Karpas-422 (cell line): ENCODE data around the gene TCF7L1. TPM values are rescaled to one million over a fixed set of nuclear protein-coding genes. Genes with fewer than 3 reads are reported as not detected.

Experiments
- DNase-seq: peaks from one replicate; pipeline ENCODE4 v3.0.0-alpha.2; 2015
- H2AFZ ChIP-seq: fragments of 200-600 bp; sonication (generic); 2 replicates; pipeline ENCODE4 v1.6.1; 2014; ENCODE audit warnings: antibody characterized with exemption, low read length, mixed read lengths
- H3K27ac ChIP-seq: fragments of 200-600 bp; sonication (generic); 2 replicates; pipeline ENCODE4 v1.5.1; 2014; ENCODE audit warnings: mild to moderate bottlenecking, low read length, moderate library complexity
- H3K27me3 ChIP-seq: fragments of 200-600 bp; sonication (generic); 2 replicates; pipeline ENCODE4 v1.6.1; 2014; ENCODE audit warnings: low read length, mixed read lengths
- H3K36me3 ChIP-seq: fragments of 200-600 bp; sonication (generic); 2 replicates; pipeline ENCODE4 v1.6.1; 2014; ENCODE audit warnings: low read length, mixed read lengths; ENCODE audit not compliant: insufficient read depth
- H3K4me1 ChIP-seq: fragments of 200-600 bp; sonication (generic); 2 replicates; pipeline ENCODE4 v1.6.1; 2014; ENCODE audit warnings: mild to moderate bottlenecking, low read length, mixed read lengths
- H3K4me2 ChIP-seq: fragments of 200-600 bp; sonication (generic); 2 replicates; pipeline ENCODE4 v1.6.1; 2014; ENCODE audit warnings: low read length, low read depth, mild to moderate bottlenecking; ENCODE audit not compliant: poor library complexity, severe bottlenecking
- H3K4me3 ChIP-seq: fragments of 200-600 bp; sonication (generic); 2 replicates; pipeline ENCODE4 v1.5.1; 2014; ENCODE audit warnings: mild to moderate bottlenecking, antibody characterized with exemption, low read length, mixed read lengths
- H3K79me2 ChIP-seq: fragments of 200-600 bp; sonication (generic); 2 replicates; pipeline ENCODE4 v1.6.1; 2014; ENCODE audit warnings: mild to moderate bottlenecking, low read length, mixed read lengths
- H3K9ac ChIP-seq: fragments of 200-600 bp; sonication (generic); 2 replicates; pipeline ENCODE4 v1.6.0; 2014; ENCODE audit warnings: low read length
- H3K9me2 ChIP-seq: fragments of 200-600 bp; sonication (generic), shearing (Covaris generic); replicated peaks from 2 replicates; pipeline ENCODE4 v1.6.0; 2014; ENCODE audit warnings: mild to moderate bottlenecking, low read length, moderate library complexity; ENCODE audit not compliant: insufficient read depth
- H3K9me3 ChIP-seq: fragments of 300-700, 200-600 bp; sonication (generic); 2 replicates; pipeline ENCODE4 v1.6.1; 2014; ENCODE audit warnings: low read length, mixed read lengths
- H4K20me1 ChIP-seq: fragments of 200-600 bp; sonication (generic); 2 replicates; pipeline ENCODE4 v1.6.1; 2014; ENCODE audit warnings: mild to moderate bottlenecking, antibody characterized with exemption, low read length, low read depth; ENCODE audit not compliant: insufficient read depth
- total RNA-seq: library from RNA; depleted of rRNA; stranded (reverse); fragments of >200 nt; shearing (Covaris generic); gene quantifications from 2 replicates; pipeline ENCODE4 v1.2.3, GENCODE V29; 2014; ENCODE audit warnings: low replicate concordance

Gene TCF7L1
- total RNA-seq, 1 experiment from 2014 or later: not detected

- Histone ChIP-seq H3K27ac (no peak overlapping the region), H3K9me2 (no peaks in the 10 kb centered on the region), H3K9me3 (peaks cover 3% of the 10 kb centered on the region; the same call in 1 of the 2 replicates), H3K4me1 (no peaks in the 10 kb centered on the region), H3K4me3 (no peak overlapping the region), H3K79me2 (no peaks in the 10 kb centered on the region), H4K20me1 (no peaks in the 10 kb centered on the region), H2AFZ (no peak overlapping the region), H3K9ac (no peak overlapping the region), H3K4me2 (no peak overlapping the region), H3K27me3 (peaks cover 5% of the 10 kb centered on the region; the same call in 1 of the 2 replicates), H3K36me3 (no peaks in the 10 kb centered on the region)
- DNase-seq: no peak
These were observed 36.4 kb downstream of the TCF7L1 start for GRCh38 chr2:85169581-85169980.

DNA sequence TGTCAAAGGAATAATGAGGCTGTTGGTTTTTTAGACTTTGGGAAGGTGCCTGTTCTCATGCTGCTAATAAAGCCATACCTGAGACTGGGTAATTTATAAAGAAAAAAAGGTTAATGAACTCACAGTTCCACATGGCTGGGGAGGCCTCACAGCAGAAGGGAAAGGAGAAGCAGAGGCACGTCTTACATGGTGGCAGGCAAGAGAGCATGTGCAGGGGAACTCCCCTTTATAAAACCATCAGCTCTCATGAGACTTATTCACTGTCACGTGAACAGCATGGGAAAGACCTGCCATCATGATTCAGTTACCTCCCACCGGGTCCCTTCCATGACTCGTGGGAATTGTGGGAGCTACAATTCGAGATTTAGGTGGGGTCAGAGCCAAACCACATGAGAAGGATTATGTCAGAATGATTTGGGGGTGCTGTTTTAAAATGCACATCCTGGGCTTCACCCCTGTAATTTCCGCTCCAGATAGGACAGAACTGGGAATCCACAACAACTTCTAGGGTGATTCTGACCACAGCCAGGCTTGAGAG lies 37.8 kb downstream of the TCF7L1 start:
- no peak overlapping the region for H3K27ac ChIP-seq
- H3K36me3 ChIP-seq: no peaks in the 10 kb centered on the region
- H2AFZ ChIP-seq: no peak overlapping the region
- H3K9me2 ChIP-seq: no peaks in the 10 kb centered on the region
- no peak overlapping the region for H3K4me3 ChIP-seq
- peaks cover 5% of the 10 kb centered on the region; the same call in 1 of the 2 replicates for H3K27me3 ChIP-seq
- H3K4me1 ChIP-seq: no peaks in the 10 kb centered on the region
- no peaks in the 10 kb centered on the region for H4K20me1 ChIP-seq
- H3K9me3 ChIP-seq: peaks cover 3% of the 10 kb centered on the region; the same call in 1 of the 2 replicates
- no peaks in the 10 kb centered on the region for H3K79me2 ChIP-seq
- no peak overlapping the region for H3K4me2 ChIP-seq
- H3K9ac ChIP-seq: no peak overlapping the region
- no peak for DNase-seq

DNA sequence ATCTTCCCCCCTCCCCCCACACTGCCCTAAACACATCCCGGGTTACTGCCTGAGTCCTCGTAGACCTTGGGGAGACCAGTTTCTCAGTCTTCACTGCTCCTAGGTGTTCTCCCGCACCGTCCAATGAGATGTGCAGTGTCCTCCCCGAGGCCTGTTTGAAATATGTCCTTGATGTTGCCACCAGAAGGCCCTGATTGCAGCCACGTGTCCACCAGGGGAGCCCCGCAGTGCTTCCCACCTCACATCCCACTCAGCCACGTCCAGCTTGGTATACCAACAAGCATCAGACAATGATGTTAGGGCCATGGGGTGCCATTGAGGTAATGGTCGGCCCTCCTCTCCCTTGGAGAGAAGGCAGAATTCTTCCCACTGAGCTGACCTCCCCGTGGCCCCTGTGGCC lies 38.7 kb downstream of the TCF7L1 start:
- no peaks in the 10 kb centered on the region for H3K79me2 ChIP-seq
- no peaks in the 10 kb centered on the region for H3K36me3 ChIP-seq
- H3K9me2 ChIP-seq: no peaks in the 10 kb centered on the region
- H3K4me1 ChIP-seq: no peaks in the 10 kb centered on the region
- H3K9ac ChIP-seq: no peak overlapping the region
- peaks cover 3% of the 10 kb centered on the region; the same call in 1 of the 2 replicates for H3K9me3 ChIP-seq
- DNase-seq: no peak
- no peak overlapping the region for H3K27ac ChIP-seq
- H2AFZ ChIP-seq: no peak overlapping the region
- no peaks in the 10 kb centered on the region for H4K20me1 ChIP-seq
- no peak overlapping the region for H3K4me3 ChIP-seq
- peaks cover 5% of the 10 kb centered on the region; the same call in 1 of the 2 replicates for H3K27me3 ChIP-seq
- no peak overlapping the region for H3K4me2 ChIP-seq

- no peaks in the 10 kb centered on the region for H3K36me3 ChIP-seq
- no peaks in the 10 kb centered on the region for H3K79me2 ChIP-seq
- H3K9me3 ChIP-seq: peaks cover 3% of the 10 kb centered on the region; the same call in 1 of the 2 replicates
- no peaks in the 10 kb centered on the region for H4K20me1 ChIP-seq
- H2AFZ ChIP-seq: no peak overlapping the region
- H3K4me3 ChIP-seq: no peak overlapping the region
- no peak for DNase-seq
- peaks cover 5% of the 10 kb centered on the region; the same call in 1 of the 2 replicates for H3K27me3 ChIP-seq
- H3K9ac ChIP-seq: no peak overlapping the region
- no peaks in the 10 kb centered on the region for H3K9me2 ChIP-seq
- no peak overlapping the region for H3K4me2 ChIP-seq
- H3K4me1 ChIP-seq: no peaks in the 10 kb centered on the region
- no peak overlapping the region for H3K27ac ChIP-seq
These were observed 40.7 kb downstream of the TCF7L1 start for GRCh38 chr2:85173909-85174308.

- no peaks in the 10 kb centered on the region for H3K4me1 ChIP-seq
- no peaks in the 10 kb centered on the region for H4K20me1 ChIP-seq
- peaks cover 3% of the 10 kb centered on the region; the same call in 1 of the 2 replicates for H3K9me3 ChIP-seq
- H3K4me2 ChIP-seq: no peak overlapping the region
- H3K79me2 ChIP-seq: no peaks in the 10 kb centered on the region
- no peaks in the 10 kb centered on the region for H3K9me2 ChIP-seq
- H3K36me3 ChIP-seq: no peaks in the 10 kb centered on the region
- DNase-seq: no peak
- H3K9ac ChIP-seq: no peak overlapping the region
- no peak overlapping the region for H2AFZ ChIP-seq
- peaks cover 5% of the 10 kb centered on the region; the same call in 1 of the 2 replicates for H3K27me3 ChIP-seq
- no peak overlapping the region for H3K27ac ChIP-seq
- no peak overlapping the region for H3K4me3 ChIP-seq
These were observed 41.8 kb downstream of the TCF7L1 start for GRCh38 chr2:85174943-85175342.

DNA sequence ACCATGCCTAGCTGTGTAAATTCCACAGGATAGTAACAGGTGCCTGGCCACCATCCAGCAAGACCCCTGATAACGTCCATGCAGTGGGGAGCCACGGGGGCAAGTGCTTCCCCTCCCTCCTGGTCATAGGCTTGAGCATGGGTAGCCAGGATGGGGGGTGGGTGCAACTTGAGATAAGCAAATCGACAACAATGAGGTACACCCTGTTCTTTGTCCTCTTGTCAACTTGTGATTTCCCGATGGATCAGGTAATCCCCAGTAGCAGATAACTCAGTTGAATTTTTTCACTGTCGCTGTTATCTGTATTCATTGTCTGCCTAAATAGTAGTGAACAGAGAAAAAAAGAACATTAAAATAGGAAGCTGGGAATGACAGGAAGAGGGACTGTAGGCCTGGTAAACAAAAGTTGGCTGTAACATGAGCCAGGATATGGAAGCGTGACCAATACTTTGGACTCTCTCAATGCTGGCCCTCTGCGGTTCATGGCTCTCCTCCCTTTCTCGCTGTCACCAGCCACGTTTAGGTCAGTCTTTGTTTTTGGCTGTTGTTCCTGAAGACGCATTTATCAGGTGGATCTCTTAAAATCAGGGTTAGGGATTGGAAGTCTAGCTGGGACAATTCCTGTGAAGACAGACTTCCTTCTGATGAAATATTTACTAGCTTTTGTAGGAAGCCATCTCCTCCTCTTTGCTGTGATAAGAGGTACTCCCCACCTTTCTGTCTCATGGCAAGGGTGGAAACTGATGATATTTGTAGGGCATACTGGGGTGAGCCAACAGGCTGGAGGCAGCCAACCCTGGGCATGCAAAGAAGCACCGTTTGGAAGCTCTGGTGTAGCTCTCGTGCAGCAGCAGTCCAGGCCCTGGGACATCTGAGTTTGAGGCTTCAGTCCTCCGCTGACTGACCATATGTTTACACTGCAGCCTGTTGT lies 42.4 kb downstream of the TCF7L1 start:
- Histone ChIP-seq H3K9ac (no peak overlapping the region), H3K4me2 (no peak overlapping the region), H3K27me3 (peaks cover 5% of the 10 kb centered on the region; the same call in 1 of the 2 replicates), H3K4me1 (no peaks in the 10 kb centered on the region), H3K9me3 (peaks cover 2% of the 10 kb centered on the region; the same call in 1 of the 2 replicates), H2AFZ (no peak overlapping the region), H3K79me2 (no peaks in the 10 kb centered on the region), H3K9me2 (no peaks in the 10 kb centered on the region), H3K27ac (no peak overlapping the region), H4K20me1 (no peaks in the 10 kb centered on the region), H3K36me3 (no peaks in the 10 kb centered on the region), H3K4me3 (no peak overlapping the region)
- DNase-seq: no peak

DNA sequence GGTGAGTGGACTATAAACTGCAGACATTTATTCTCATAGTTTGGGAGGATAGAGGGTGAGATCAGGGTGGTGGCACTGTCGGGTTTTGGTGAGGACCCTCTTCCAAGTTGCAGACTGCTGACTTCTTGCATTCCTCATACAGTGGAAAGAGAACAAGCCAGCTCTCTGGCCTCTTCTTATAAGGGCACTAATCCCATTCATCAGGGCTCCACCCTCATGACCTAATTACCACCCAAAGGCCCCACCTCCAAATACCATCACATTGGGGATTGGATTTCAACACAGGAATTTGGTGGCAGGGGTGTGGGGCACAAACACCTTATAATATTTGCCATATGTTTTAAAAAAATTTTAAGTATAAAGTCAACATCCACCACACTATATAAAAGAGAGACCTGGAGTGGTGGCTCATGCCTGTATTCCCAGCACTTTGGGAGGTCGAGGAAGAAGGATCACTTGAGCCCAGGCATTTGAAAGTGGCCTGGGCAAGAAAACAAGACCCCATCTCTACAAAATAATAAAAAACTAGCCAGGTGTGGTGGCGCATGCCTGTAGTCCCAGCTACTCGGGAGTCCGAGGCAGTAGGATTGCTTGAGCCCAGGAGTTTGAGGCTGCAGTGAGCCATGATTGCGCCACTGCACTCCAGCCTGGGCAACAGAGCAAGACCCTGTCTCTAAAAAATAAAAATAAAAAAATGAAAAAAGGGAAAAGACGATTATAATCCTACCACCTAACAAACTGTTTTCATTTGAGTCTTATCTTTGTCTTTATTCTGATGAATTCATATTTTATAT lies 44.0 kb downstream of the TCF7L1 start:
- Histone ChIP-seq H3K36me3 (no peaks in the 10 kb centered on the region), H3K4me2 (no peak overlapping the region), H3K9ac (no peak overlapping the region), H3K4me1 (no peaks in the 10 kb centered on the region), H3K27me3 (no peaks in the 10 kb centered on the region), H3K9me3 (no peaks in the 10 kb centered on the region), H3K79me2 (no peaks in the 10 kb centered on the region), H3K4me3 (no peak overlapping the region), H3K9me2 (no peaks in the 10 kb centered on the region), H4K20me1 (no peaks in the 10 kb centered on the region), H2AFZ (no peak overlapping the region), H3K27ac (no peak overlapping the region)
- no peak for DNase-seq

DNA sequence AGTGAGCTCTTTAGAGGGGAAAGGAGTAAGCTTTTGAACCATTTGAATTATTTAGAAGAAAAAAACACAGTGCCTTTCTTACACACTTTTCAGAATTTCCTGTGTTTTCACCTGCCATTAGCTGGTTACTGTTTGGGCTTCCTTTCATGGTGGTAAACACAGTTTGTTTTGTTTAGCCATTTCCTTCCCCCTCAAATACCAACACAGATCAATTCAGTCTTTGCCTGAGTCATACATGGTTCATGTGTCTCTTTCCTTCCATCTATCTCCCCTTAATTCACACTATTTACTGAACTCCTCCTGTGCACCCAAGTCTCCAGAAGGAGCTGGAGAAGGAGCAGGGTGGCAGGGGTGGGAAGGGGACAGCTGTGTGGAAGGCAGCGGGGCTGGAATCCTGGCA lies 45.0 kb downstream of the TCF7L1 start:
- no peak overlapping the region for H3K4me2 ChIP-seq
- H3K9me2 ChIP-seq: no peaks in the 10 kb centered on the region
- H3K27ac ChIP-seq: no peak overlapping the region
- H3K27me3 ChIP-seq: no peaks in the 10 kb centered on the region
- no peak for DNase-seq
- no peak overlapping the region for H3K4me3 ChIP-seq
- H3K9me3 ChIP-seq: no peaks in the 10 kb centered on the region
- H4K20me1 ChIP-seq: no peaks in the 10 kb centered on the region
- H3K36me3 ChIP-seq: no peaks in the 10 kb centered on the region
- H3K79me2 ChIP-seq: no peaks in the 10 kb centered on the region
- no peak overlapping the region for H2AFZ ChIP-seq
- no peaks in the 10 kb centered on the region for H3K4me1 ChIP-seq
- H3K9ac ChIP-seq: no peak overlapping the region
